Inflammatory macrophage treated with lipopolysaccharide for 1 hour (primary cell): Measurements from ENCODE around the gene ZNF316.
A peak's percentile ranks its signal among the peaks of the same experiment; 100 is the strongest.

ENCODE experiments used
- DNase-seq, 2 donors: peaks; one replicate each; pipeline ENCODE4 v3.0.0-alpha.2; 2020 to 2022

ZNF316 gene

DNA sequence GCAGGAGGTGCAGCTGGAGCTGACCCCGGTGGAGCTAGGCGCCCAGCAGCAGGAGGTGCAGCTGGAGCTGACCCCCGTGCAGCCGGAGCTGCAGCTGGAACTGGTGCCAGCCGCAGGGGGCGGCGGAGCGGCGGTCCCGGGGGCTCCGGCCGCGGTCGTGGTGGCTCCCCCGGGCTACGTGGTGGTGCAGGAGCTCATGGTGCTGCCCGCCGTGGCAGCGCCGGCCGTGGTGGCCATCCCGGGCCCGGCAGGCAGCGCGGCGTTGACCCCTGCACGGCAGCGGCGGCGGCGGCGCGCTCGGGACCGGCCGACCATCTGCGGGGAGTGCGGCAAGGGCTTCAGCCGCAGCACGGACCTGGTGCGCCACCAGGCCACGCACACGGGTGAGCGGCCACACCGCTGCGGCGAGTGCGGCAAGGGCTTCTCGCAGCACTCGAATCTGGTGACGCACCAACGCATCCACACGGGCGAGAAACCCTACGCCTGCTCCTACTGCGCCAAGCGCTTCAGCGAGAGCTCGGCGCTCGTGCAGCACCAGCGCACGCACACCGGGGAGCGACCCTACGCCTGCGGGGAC, 14.9 kb upstream of the ZNF316 start:
- no peak for DNase-seq

DNA sequence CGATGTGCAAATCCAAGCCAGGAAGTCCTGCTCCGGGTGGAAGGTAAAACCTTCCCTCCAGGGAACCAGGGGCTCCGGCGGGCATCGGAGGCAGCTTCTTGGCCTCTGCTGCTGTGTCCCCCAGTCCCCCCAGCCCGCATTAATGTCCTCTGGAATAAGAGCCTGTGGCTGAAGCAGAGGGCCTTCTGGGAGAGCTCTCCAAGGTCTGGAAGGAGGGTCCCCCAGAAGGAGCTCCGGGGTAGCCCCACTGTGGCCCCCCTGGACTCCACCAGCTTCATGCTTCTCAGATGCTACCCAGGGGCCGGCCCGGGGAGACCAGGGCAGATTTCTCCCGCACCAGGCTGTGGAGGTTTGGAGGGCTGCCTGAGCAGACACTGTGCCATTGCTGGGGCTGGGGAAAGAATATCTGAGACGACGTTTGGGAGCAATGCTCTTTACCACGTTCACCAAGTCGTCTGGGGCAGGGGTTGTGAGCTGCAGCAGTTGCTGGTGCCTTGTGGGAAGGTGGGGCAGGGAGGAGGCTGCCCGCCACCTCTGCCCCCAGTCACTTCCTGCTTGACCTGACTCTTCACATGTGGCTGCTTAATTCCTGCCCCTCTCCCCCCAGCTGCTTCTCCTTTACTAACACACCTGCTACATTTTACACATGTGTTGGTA, 13.4 kb upstream of the ZNF316 start:
- no peak for DNase-seq

DNA sequence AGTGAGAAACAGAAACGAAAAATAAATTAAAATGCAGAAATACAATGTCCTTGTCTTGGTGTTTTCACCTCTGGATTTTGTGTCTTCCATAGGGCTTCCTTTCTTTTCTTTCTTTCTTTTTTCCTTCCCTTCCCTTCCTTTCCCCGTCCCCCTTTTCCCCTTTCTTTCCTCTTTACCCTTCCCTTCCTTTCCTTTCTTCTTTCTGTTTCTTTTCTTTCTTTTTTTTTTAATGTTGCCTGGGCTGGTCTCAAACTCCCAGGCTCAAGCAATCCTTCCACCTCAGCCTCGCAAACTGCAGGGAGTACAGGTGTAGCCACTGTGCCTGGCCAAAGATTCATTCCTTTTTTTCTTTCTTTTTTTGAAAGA, 12.9 kb upstream of the ZNF316 start:
- no peak for DNase-seq

DNA sequence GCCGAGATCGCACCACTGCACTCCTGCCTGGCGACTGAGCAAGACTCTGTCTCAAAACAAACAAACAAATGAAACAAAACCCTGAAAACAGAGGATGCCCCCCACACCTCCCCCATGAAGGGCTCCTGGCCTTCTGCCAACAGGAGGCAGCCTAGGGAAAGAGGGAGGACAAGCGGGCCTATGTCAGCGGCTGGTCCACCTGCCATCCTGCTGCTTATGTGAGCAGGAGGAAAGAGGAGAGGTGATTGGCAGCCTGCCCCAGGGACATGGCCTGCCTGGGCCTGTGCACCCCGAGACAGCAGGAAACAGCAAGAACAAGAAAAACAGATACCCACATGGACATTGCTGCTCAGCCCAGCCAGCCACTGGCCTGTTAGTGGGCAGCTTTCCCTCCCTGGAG, 9.1 kb upstream of the ZNF316 start:
- no peak for DNase-seq

DNA sequence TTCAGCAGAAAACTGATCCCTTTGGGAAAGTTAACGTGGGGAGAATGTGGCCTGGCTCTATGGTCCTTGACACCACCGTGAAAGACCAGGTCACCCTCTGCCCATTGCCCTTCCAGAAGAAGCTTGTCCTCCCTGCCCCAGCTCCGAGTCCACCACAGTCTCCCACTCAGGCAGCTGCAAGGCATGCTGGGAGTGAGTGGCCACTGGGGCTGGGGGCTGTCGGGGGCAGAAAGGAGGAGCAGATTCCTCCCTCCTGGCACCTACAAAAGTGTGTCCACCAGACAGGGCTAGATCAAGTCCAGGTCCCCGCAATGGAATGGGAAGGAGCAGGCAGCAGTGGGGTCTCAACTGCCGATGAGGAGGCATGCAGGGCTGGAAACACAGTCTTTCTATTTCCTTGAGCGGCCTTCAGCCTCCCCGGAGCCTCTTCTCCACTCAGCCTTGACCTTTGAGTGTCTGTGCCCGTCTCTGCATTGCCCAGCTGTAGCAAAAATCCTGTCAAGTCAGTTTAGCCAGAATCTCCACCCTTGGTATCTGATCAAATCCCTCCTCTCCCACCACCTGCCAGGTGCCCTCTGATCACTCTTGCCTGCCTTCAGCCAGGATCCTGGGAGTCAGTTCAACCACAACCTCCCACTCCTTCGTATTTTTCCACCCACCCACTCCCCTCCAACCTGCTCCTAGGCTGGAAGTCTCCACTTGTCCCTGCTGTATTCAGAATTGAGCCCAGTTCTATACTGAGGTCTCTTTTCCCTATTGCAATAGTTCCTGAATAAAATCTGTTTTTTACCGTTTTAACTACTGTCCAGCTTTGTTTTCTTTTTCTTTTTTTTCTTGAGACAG, 6.9 kb upstream of the ZNF316 start:
- no peak for DNase-seq

DNA sequence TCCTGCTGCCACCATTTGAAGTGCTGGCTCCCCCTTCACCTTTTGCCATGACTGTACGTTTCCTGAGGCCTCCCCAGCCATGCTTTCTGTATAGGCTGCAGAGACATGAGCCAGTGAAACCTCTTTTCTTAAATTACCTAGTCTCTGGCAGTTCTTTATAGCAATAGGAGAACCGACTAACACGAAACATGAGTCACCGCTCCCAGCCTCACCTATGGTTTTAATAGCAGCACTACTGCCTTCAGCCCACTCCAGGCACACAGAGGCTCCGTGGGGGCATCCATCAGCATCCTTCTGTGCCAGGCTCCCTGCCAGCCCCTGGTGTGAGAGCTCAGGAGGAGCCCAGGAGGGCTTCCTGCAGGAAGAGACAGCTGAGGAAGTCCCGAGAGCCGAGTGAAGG, 5.5 kb upstream of the ZNF316 start:
- DNase-seq, result no peak

DNA sequence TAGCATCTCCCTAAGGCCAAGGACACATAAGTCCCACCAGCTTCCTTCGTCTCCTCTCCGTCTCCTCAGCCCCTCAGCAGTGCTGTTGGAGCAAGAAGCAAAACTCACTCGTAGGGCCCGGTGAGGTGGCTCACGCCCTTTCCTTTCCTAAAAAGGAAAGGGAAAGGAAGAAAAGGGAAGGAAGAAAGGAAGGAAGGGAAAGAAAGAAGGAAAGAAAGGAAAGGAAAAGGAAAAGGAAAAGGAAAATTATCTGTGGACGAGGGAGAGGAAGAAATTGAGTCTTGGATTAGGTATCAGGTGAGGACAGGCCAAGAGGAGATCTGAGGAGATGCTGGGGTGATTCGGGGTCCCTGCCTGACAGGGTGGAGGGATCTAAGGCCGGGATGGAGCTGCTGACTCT, 3.1 kb upstream of the ZNF316 start:
- DNase-seq, result no peak

DNA sequence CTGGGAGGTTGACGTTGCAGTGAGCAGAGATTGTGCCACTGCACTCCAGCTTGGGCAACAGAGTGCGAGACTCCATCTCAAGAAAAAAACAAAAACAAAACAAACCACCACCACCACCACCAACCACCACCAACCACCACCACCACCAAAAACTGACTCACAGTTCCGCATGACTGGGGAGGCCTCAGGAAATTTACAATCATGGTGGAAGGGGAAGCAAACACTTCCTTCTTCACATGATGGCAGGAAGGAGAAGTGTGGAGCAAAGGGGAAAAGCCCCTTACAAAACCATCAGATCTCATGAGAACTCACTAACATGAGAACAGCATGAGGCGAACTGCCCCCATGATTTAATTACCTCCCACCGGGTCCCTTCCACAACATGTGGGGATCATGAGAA, 2.1 kb upstream of the ZNF316 start:
- peak; percentile 85 to 96 for DNase-seq

DNA sequence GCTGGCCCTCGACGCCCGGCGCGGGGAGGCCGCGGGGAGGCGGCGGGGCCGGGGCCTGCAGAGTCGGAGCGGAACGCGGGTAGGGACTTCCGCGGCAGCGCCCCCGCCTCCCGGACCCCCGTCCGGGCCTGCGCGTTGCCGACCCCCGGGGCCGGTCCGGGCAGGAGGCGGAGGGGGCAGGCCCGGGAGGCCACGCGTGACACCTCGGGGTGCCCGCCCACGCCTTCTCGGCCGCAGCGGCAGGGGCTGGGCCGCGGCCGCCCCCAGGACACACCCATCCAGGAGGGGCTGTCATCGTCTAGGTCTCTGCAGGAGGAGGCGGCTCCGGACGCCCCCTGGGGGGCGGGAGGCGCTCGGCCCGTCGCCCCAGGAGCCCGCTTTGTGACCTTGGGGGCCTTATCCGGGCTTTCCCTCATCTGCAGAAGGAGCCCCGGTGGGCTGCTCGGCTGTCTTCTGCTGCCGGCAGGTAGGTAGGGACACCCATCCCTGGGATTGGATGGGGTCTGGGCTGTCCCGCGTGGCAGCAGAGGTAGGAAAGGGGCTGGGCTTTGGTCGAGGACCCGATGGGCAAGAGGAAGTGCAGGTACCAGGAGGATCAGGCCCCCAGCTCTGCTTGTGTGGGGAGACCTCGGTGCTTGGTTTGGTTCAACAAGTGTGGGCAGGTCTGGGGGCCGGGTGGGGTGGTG, 569 bp downstream of the ZNF316 start:
- DNase-seq, result peak; percentile 41 to 75

DNA sequence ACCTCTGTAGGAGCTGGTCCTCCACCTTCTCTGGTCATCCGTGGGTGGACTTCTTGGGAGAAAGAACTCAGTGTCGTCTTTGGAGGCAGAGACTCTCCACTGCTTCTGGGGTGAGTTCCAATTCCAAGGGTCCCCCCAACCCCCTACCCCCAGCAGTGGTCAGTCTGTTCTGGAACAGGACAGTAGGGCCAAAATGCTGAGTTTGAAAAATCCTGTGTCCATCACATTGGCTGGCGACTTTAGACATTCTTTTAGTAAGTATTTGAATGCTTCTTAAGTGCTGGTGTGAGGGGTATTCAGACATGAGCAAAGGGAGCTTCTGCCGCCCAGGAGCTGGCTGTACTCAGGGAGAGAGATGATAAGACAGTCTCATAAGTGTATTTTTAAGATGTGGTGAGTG, 1.9 kb downstream of the ZNF316 start:
- no peak for DNase-seq

DNA sequence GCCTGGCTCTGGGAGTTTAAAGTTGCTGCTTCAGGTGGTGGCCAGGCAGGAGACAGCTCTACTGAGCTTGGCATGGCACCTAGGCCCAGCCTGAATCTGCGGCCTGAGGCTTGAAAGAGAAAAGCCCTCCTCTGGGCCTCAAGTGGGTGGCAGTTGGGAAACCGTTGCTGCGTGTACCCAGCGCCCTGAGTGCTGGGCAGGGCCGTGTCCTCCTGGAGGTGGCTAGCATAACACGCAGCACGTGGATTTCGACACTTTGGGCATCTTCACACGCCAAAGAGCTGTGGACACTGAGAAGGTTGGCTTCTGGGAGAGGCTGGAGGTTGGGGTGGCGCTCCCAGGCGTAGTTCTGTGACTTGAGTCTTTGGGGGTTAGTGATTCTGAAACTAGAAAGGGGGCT, 2.5 kb downstream of the ZNF316 start:
- DNase-seq, result no peak

DNA sequence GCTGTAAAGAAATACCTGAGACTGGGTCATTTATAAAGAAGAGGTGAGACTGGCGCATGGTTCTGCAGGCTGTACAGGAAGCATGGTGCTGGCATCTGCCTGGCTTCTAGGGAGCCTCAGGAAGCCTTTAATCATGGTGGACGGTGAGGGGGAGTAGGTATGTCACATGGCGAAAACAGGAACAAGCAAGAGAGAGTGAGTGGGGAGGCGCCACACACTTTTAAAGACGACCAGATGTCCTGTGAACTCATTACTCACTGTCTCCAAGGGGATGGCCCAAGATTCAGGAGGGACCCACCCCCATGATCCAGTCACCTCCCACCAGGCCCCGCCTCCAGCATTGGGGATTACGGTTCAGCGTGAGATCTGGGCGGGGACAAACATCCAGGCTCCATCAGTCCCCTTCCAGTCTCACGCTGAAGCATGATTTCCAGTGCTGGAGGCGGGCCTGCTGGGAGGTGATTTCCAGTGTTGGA, 3.2 kb downstream of the ZNF316 start:
- peak; percentile 65 to 84 for DNase-seq

DNA sequence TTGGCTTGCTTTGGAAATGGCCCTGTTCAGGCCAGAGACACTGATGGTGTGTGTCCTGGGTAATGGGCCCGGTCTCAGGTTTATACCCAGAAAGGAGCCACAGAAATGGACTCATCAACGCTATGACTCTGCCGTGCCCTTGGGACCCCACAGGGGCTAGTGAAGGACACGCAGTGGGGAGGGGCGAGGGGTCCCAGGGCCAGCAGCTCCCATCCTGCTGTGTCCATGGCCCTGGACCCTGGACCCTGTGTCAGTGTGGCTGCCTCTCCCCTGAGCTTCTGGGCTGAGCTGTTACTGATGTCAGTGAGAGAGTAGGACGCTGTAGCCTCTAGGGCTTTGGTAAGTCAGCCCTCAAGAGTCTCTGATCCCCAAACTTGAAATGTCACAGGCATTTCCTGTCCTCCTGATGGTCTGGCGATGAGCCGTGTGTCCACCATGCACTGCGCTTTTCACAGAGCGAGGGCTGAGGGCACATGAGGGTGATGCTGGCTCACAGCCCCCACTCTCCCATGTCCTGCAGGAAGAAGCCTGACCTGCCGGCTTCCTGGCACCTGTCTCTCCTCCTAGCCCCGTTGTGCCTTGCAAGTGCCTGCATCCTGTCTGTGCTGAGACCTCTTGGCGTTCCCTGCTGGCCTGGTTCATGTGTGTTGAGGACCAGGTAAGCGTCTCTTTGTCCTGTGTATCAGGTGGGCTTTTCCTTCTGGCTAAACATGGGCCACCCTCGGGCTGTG, 4.4 kb downstream of the ZNF316 start:
- no peak for DNase-seq

DNA sequence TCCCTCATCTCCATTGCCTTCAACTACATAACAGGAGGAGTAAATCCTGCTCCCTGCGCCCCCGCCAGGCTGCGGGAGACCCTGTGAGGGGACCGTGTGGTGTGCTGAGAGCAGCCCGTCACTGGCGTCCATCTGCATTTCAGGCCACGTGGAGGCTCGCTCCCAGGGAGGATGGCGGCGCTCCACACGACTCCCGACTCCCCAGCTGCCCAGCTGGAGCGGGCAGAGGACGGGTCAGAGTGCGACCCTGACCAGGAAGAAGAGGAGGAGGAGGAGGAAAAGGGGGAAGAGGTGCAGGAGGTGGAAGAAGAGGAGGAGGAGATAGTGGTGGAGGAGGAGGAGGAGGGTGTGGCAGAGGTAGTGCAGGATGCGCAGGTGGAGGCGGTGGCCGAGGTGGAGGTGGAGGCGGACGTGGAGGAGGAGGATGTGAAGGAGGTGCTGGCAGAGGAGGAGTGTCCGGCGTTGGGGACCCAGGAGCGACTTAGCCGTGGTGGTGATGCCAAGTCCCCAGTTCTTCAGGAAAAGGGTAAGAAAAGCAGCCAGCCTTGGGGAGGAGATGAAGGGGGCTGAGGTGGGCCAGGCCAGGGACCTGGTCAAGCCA, 5.2 kb downstream of the ZNF316 start:
- DNase-seq, result no peak

DNA sequence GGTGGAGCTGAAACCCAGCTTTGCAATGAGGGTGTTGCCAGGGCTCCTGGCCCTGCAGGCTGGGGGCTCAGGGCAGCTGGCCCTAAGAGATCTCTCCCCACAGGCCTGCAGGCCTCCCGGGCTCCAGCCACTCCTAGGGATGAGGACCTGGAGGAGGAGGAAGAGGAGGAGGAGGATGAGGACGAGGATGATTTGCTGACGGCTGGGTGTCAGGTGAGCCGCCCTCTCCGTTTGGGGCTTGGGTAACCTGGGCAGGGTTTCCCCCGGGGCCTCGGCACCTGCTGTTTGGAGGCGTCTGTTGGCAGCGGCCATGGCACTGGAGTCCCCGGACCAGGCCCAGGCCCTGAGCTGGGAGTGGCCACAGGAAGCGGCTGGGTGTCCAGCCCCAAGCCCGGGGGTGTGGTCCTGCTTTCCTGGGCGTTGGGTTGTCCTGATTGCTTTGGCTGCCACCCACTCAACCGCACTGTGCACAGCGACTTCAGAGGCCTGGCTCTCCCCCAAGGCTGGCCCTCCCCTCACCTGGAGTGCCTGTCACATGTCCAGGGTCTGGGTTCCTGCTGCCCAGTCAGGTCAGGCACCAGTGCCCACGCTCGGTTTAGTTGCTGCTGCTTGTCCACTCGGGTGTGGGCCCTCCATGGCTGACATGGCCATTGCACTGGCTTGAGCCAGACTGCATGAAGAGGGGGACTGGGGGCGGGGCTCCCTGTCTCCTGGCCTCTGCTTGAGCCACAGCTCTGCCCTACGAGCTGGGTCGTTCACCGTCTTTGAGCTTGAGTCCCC, 5.9 kb downstream of the ZNF316 start:
- no peak for DNase-seq

DNA sequence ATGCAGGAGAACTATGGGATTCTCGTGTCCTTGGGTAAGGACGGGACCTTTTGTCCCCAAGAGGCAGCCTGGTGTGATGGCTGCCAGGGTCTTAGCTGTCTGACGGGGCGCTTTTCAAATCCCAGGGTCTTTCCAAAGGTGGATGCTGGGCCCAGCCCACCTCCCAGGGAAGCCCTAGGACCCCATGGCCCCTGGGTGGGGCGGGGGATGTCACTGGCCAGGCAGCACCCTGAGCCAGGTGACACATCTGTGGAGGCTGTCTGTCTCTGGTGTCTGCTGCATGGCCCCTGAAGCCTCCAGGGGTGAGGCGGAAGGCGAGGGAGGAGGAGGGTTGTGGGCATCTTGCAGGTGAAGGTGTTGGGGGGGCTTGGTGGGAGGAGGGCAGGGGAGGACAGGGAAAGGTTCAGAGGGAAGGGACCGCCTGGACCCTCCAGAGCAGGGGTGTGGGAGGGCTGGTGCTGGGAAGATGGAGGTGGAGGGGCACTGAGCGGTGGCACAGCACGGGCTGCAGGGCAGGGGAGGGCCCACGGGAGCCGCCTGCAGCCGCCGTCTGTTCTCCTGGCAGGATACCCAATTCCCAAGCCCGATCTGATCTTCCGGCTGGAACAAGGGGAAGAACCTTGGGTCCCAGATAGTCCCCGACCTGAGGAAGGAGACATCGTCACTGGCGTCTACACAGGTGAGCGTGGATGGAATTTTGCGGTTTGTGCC, 7.0 kb downstream of the ZNF316 start:
- no peak for DNase-seq

DNA sequence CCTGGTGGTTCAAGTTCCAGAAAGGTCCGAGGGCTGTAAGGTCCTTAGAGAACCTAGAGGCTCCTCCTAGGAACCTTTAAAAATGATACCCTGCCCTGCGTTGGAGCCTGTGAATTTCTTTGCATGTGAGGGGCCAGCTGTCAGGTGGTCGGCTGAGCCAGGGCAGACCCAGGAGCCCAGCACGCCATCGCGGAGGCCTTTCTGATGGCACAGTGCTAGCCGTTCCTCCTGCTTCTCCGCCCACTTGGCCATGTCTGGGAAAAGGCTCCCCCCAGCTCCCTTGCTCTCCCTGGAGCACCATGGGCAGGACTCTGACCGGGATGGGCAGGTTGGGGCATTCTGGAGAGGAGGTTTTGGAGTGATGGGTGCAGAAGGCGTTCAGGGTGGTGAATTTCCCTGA, 7.6 kb downstream of the ZNF316 start:
- DNase-seq, result no peak

DNA sequence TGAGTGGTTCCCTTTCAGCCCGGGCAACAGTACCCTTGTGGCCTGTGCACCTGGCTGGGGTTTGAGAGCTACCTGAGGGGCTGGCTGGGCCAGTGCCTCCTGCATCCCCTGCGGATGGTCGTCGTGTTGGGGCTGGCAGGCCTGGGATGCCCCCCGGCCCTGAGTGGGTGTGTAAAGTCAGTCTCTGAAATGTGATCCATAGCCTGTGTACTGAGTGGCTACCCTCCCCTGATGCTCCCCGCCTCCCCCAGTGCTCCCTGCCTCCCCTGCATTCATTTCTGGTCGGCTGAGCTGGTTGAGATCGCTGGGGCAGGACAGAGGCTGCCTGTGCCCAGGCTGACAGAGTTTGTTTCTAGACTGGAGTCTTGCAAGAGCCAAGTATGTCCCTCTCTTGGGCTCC, 9.3 kb downstream of the ZNF316 start:
- no peak for DNase-seq

DNA sequence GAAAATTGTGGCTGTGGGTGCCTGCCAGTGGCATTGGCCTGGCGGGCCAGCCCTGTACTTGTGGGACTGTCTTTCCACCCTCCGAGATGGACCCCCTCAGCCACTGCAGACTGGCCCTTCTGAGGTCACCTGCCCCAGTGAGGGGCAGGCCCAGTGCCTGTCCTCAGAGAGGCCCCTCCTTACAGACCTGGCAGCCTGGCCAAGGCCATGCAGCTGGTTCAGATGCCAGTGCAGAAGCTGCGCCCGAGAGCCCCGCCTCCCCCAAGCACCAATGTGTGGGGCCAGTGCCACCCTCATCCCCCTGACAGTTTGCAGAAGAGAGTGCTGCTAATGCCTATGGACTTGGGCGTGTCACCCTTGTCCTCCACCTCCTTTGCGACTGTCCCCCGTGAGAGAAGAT, 10.0 kb downstream of the ZNF316 start:
- DNase-seq, result no peak

DNA sequence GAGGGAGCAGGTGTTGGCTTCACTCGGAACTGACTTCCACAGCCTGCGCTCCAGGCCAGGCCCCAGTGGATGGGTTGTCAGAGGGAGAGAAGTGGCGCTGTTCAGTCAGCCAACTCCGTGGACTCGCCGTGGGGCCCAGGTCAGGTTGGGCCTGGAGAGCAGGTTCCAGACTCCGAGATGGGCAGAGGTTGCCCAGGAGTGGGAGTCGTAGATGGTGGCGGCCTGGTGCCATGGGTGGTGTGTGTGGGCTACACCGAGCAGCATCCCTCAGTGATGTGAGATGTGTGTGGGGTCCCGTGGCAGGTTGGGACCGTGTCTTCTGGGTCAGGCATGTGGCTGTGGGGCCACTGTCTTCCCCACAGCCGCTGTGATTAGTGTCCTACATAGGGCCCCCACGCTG, 10.4 kb downstream of the ZNF316 start:
- DNase-seq, result no peak
